OCI-LY3 (cell line): ENCODE results near the gene MYH16.
"Not testable (repeated sequence)": the region's sequence is repeated elsewhere in the genome, so short reads cannot be mapped to it uniquely, and the experiment has no call there.

ENCODE experiments used
- H2AFZ ChIP-seq: fragments of 200-600, 300-600 bp; shearing (Covaris generic); 2 replicates; pipeline ENCODE4 v1.6.0; 2014; ENCODE audit warnings: antibody characterized with exemption, low read depth, low read length
- H3K27ac ChIP-seq: fragments of 200-600, 300-600 bp; sonication (generic); 2 replicates; pipeline ENCODE4 v1.5.1; 2014; ENCODE audit warnings: mild to moderate bottlenecking, low read length, moderate library complexity, mixed read lengths
- H3K27me3 ChIP-seq: fragments of 200-600, 300-600 bp; sonication (generic); 2 replicates; pipeline ENCODE4 v1.6.1; 2014; ENCODE audit warnings: low read depth, low read length, mixed read lengths
- H3K36me3 ChIP-seq: fragments of 200-600, 300-600 bp; sonication (generic); replicated peaks from 2 replicates; pipeline ENCODE3; 2014; ENCODE audit warnings: low read depth, low read length, mixed read lengths
- H3K4me1 ChIP-seq: fragments of 300-600, 200-600 bp; sonication (generic); 2 replicates; pipeline ENCODE4 v1.6.1; 2014; ENCODE audit warnings: low read length, mixed read lengths
- H3K4me2 ChIP-seq: fragments of 200-600, 300-600 bp; sonication (generic); 2 replicates; pipeline ENCODE4 v1.6.1; 2014; ENCODE audit warnings: low read length, mixed read lengths
- H3K4me3 ChIP-seq: fragments of 300-600, 200-600 bp; sonication (generic); 2 replicates; pipeline ENCODE4 v1.5.1; 2014; ENCODE audit warnings: antibody characterized with exemption, mild to moderate bottlenecking, low read length, moderate library complexity
- H3K79me2 ChIP-seq: fragments of 300-600, 200-600 bp; shearing (Covaris generic); 2 replicates; pipeline ENCODE4 v1.6.1; 2014; ENCODE audit warnings: mild to moderate bottlenecking, low read length, mixed read lengths
- H3K9ac ChIP-seq: fragments of 300-600, 200-600 bp; shearing (Covaris generic); 2 replicates; pipeline ENCODE4 v1.6.0; 2014; ENCODE audit warnings: mild to moderate bottlenecking, low read length, moderate library complexity
- H3K9me3 ChIP-seq: fragments of 200-600, 300-600 bp; shearing (Covaris generic); 2 replicates; pipeline ENCODE4 v1.6.1; 2014; ENCODE audit warnings: low read length, mixed read lengths; ENCODE audit not compliant: insufficient read depth
- H4K20me1 ChIP-seq: fragments of 200-600, 300-600 bp; sonication (generic); 2 replicates; pipeline ENCODE4 v1.6.1; 2016; ENCODE audit warnings: low read length, mixed read lengths; ENCODE audit not compliant: insufficient read depth
- EZH2phosphoT487 ChIP-seq: fragments of 200-600 bp; shearing (Covaris generic); IDR thresholded peaks from 2 replicates; pipeline ENCODE4 v1.6.1; 2018; ENCODE audit warnings: antibody characterized with exemption, mixed run types, low read depth
- TF ChIP-seq, protein P1 (sequence below): fragments of 200-600, 300-600 bp; sonication (generic); IDR thresholded peaks from 2 replicates; pipeline ENCODE4 v1.5.1; 2014; ENCODE audit warnings: antibody characterized with exemption, low read length, low read depth

Gene MYH16

GRCh38 chr7:99325001-99325493 is 52.4 kb downstream of the MYH16 start:
- H3K27ac ChIP-seq: peak overlapping the region; percentile 50
- no peaks in the 10 kb centered on the region for H3K27me3 ChIP-seq
- peak overlapping the region; percentile 95 for H3K9ac ChIP-seq
- H3K79me2 ChIP-seq: peaks cover 55% of the 10 kb centered on the region
- TF ChIP-seq, protein P1, sequence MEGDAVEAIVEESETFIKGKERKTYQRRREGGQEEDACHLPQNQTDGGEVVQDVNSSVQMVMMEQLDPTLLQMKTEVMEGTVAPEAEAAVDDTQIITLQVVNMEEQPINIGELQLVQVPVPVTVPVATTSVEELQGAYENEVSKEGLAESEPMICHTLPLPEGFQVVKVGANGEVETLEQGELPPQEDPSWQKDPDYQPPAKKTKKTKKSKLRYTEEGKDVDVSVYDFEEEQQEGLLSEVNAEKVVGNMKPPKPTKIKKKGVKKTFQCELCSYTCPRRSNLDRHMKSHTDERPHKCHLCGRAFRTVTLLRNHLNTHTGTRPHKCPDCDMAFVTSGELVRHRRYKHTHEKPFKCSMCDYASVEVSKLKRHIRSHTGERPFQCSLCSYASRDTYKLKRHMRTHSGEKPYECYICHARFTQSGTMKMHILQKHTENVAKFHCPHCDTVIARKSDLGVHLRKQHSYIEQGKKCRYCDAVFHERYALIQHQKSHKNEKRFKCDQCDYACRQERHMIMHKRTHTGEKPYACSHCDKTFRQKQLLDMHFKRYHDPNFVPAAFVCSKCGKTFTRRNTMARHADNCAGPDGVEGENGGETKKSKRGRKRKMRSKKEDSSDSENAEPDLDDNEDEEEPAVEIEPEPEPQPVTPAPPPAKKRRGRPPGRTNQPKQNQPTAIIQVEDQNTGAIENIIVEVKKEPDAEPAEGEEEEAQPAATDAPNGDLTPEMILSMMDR: no peak
- no peak for TF ChIP-seq EZH2phosphoT487
- H2AFZ ChIP-seq: peak overlapping the region; percentile 76; the same call in 1 of the 2 replicates
- H3K9me3 ChIP-seq: no peaks in the 10 kb centered on the region
- peaks cover 7% of the 10 kb centered on the region for H3K36me3 ChIP-seq
- peak overlapping the region; percentile 86 for H3K4me3 ChIP-seq
- H3K4me1 ChIP-seq: peaks cover 15% of the 10 kb centered on the region
- H3K4me2 ChIP-seq: peak overlapping the region; percentile 78
- peaks cover 19% of the 10 kb centered on the region for H4K20me1 ChIP-seq

DNA sequence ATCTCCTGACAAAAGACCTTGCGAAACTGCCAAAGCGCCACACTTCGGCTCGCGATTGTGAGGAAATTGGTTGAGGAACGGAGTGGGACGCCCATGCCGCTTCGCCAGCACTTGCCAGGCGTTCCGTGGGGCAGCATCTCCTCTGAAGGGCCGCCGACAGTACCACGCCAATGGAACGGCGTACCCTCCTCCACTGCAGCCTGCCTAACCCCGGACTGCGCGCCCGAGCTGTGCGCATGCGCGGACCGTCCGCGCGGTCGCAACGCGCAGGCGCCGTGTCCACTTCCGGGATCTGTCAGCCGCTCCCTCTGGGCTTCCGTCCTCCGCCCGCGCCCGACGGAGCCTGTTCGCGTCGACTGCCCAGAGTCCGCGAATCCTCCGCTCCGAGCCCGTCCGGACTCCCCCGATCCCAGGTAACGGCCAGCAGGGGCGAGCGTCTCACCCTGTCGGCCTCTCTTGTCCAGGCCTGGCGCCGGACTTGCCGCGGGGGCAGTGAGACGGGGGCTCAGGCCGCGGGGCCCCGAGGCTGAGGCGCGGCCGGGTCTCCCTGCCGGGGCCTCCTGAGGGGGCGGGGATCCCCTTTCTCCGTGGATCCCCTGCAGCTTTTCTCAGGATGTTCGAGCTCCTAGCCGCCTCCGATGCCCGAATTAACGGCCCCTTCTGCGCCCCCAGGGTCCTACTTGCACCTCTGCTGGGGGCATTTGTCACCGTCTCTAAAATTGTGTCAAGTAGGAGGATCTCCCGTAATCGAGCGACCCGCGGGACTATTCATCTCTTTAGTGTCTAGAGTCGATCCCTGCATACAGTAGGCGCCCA is 53.2 kb downstream of the MYH16 start, which contains the start of gene ARPC1A:
TSS of gene ARPC1A (plus strand) at position 307 of the 816 bp plus-strand sequence. CDS start 7,456 bp downstream, outside the sequence.
- Histone ChIP-seq H3K4me2 (peak within 1 kb of the TSS; percentile 96), H3K4me3 (peak within 1 kb of the TSS; percentile 86), H3K27me3 (no peaks in the 10 kb centered on the region), H3K9me3 (no peaks in the 10 kb centered on the region), H3K4me1 (peaks cover 15% of the 10 kb centered on the region), H3K36me3 (peaks cover 7% of the 10 kb centered on the region), H3K79me2 (peaks cover 63% of the 10 kb centered on the region), H3K27ac (peak within 1 kb of the TSS; percentile 50), H4K20me1 (peaks cover 23% of the 10 kb centered on the region), H3K9ac (peak within 1 kb of the TSS; percentile 95), H2AFZ (peak within 1 kb of the TSS; percentile 76)
- TF ChIP-seq, protein P1: no peak
- TF ChIP-seq EZH2phosphoT487: no peak

- Histone ChIP-seq H4K20me1 (peaks cover 26% of the 10 kb centered on the region), H3K4me3 (peak overlapping the region; percentile 86), H3K27me3 (no peaks in the 10 kb centered on the region), H3K36me3 (peaks cover 10% of the 10 kb centered on the region), H3K9ac (peak overlapping the region; percentile 95), H3K27ac (peak overlapping the region; percentile 46), H3K9me3 (no peaks in the 10 kb centered on the region), H3K4me2 (peak overlapping the region; percentile 96), H3K79me2 (peaks cover 69% of the 10 kb centered on the region), H3K4me1 (peaks cover 15% of the 10 kb centered on the region), H2AFZ (0 out of 2 replicates have a peak overlapping the region, but pooled peaks have one; percentile 49)
- TF ChIP-seq EZH2phosphoT487: no peak
- TF ChIP-seq, protein P1: no peak
Observed at GRCh38 chr7:99326408-99326782, 53.8 kb downstream of the MYH16 start.

DNA sequence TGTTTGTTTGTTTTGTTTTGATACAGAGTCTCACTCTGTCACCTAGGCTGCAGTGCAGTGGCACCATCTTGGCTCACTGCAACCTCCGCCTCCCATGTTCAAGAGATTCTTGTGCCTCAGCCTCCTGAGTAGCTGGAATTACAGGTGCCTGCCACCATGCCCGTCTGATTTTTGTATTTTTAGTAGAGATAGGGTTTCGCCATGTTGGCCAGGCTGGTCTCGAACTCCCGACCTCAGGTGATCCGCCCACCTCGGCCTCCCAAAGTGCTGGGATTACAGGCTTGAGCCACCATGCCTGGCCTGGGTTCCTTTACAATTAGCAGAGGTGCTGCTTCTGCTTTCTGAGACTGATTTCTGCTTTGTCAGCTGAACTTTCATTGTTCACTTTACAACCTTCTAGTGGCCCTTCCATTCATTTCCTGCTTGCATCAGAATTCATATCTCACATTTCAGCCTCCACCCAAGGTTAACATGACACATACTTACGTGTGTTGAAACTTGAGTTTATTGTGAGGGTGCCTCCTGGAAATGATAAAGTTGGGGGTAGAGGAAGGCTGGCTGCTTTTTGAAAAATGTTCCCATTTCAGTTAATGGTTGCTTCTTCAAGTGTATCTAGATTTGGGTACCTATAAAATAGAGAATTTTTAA is 57.8 kb downstream of the MYH16 start:
- peaks cover 10% of the 10 kb centered on the region for H3K4me1 ChIP-seq
- H3K36me3 ChIP-seq: peaks cover 25% of the 10 kb centered on the region
- H3K27me3 ChIP-seq, H3K9ac ChIP-seq, H3K4me2 ChIP-seq, H2AFZ ChIP-seq, H3K9me3 ChIP-seq, H3K27ac ChIP-seq, H3K4me3 ChIP-seq: not testable (repeated sequence)
- peaks cover 78% of the 10 kb centered on the region for H3K79me2 ChIP-seq
- H4K20me1 ChIP-seq: peaks cover 29% of the 10 kb centered on the region
